Neuronal stem cell (in vitro differentiated cells): ENCODE measurements around the gene ERH.

ENCODE experiments used
- DNase-seq: peaks from one replicate; pipeline ENCODE4 v3.0.0-alpha.2; 2013; ENCODE audit warnings: low spot score
- H2AFZ ChIP-seq: one replicate; pipeline ENCODE4 v1.6.1; 2013; ENCODE audit warnings: mild to moderate bottlenecking, low read length, inconsistent platforms
- H2AK5ac ChIP-seq: 2 replicates; pipeline ENCODE4 v1.6.1; 2013; ENCODE audit warnings: low read depth, mild to moderate bottlenecking, inconsistent platforms, low read length, moderate library complexity, mixed read lengths
- H2BK120ac ChIP-seq: 2 replicates; pipeline ENCODE4 v1.6.1; 2013; ENCODE audit warnings: low read depth, mild to moderate bottlenecking, inconsistent platforms, low read length, moderate library complexity, mixed read lengths
- H2BK12ac ChIP-seq: one replicate; pipeline ENCODE4 v1.6.1; 2013; ENCODE audit warnings: low read length, inconsistent platforms
- H2BK15ac ChIP-seq: 2 replicates; pipeline ENCODE4 v1.6.1; 2013; ENCODE audit warnings: mild to moderate bottlenecking, low read length, inconsistent platforms, mixed read lengths
- H2BK5ac ChIP-seq: one replicate; pipeline ENCODE4 v1.6.1; 2013; ENCODE audit warnings: inconsistent platforms, mild to moderate bottlenecking, low read length, moderate library complexity
- H3K14ac ChIP-seq: one replicate; pipeline ENCODE4 v1.6.1; 2013; ENCODE audit warnings: low read length, inconsistent platforms
- H3K18ac ChIP-seq: 2 replicates; pipeline ENCODE4 v1.6.1; 2013; ENCODE audit warnings: low read length, inconsistent platforms
- H3K23ac ChIP-seq: 2 replicates; pipeline ENCODE4 v1.6.1; 2013; ENCODE audit warnings: low read depth, mild to moderate bottlenecking, mixed read lengths, low read length, inconsistent platforms; ENCODE audit not compliant: poor library complexity
- H3K27ac ChIP-seq: replicated peaks from 3 replicates; pipeline ENCODE4 v1.5.1; 2013; ENCODE audit warnings: low read length, inconsistent platforms
- H3K27me3 ChIP-seq, 3 experiments: 2 replicates each; pipeline ENCODE4 v1.6.1; 2013; ENCODE audit warnings: low read length in 3 of 3, mild to moderate bottlenecking in 2 of 3, inconsistent platforms in 1 of 3, low read depth in 1 of 3, mixed read lengths in 1 of 3, moderate library complexity in 1 of 3; ENCODE audit not compliant: control insufficient read depth in 3 of 3, insufficient read depth in 3 of 3
- H3K36me3 ChIP-seq, 2 donors: replicated peaks in 1 of 2; 2 replicates each; pipeline ENCODE4 v1.6.1; 2013; ENCODE audit warnings: low read length in 2 of 2; ENCODE audit not compliant: control insufficient read depth in 2 of 2, insufficient read depth in 2 of 2
- H3K4ac ChIP-seq: 2 replicates; pipeline ENCODE4 v1.6.1; 2013; ENCODE audit warnings: inconsistent platforms, mild to moderate bottlenecking, low read length, moderate library complexity
- H3K4me1 ChIP-seq, 2 donors: 1 replicate in 1 of 2; 2 replicates in 1 of 2; pipeline ENCODE4 v1.6.1; 2013; ENCODE audit warnings: low read length in 2 of 2, low read depth in 1 of 2; ENCODE audit not compliant: control insufficient read depth in 2 of 2, insufficient read depth in 1 of 2
- H3K4me2 ChIP-seq: one replicate; pipeline ENCODE4 v1.6.1; 2013; ENCODE audit warnings: mild to moderate bottlenecking, low read length, inconsistent platforms; ENCODE audit not compliant: insufficient read depth, poor library complexity, severe bottlenecking
- H3K4me3 ChIP-seq, 2 donors: 2 replicates each; pipeline ENCODE4 v1.5.1; 2013; ENCODE audit warnings: low read length in 2 of 2, mild to moderate bottlenecking in 2 of 2, inconsistent platforms in 1 of 2, moderate library complexity in 1 of 2
- H3K79me1 ChIP-seq: one replicate; pipeline ENCODE4 v1.6.1; 2013; ENCODE audit warnings: low read depth, mild to moderate bottlenecking, inconsistent platforms, low read length, moderate library complexity
- H3K9ac ChIP-seq: one replicate; pipeline ENCODE4 v1.6.1; 2013; ENCODE audit warnings: mild to moderate bottlenecking, low read depth, low read length, inconsistent platforms; ENCODE audit not compliant: poor library complexity
- H3K9me3 ChIP-seq, 2 donors: replicated peaks in 1 of 2; 2 replicates each; pipeline versions ENCODE3 to v1.6.1; 2013; ENCODE audit warnings: low read length in 2 of 2, mild to moderate bottlenecking in 2 of 2, inconsistent platforms in 1 of 2, low read depth in 1 of 2, mixed read lengths in 1 of 2, moderate library complexity in 1 of 2; ENCODE audit not compliant: control insufficient read depth in 2 of 2, insufficient read depth in 1 of 2
- H4K8ac ChIP-seq: one replicate; pipeline ENCODE4 v1.6.1; 2013; ENCODE audit warnings: low read depth, mild to moderate bottlenecking, inconsistent platforms, low read length, moderate library complexity
- H4K91ac ChIP-seq: one replicate; pipeline ENCODE4 v1.6.1; 2013; ENCODE audit warnings: low read length, low read depth, mild to moderate bottlenecking, inconsistent platforms; ENCODE audit not compliant: poor library complexity
- WGBS, 2 donors: extraction: QIAGEN DNeasy Blood & Tissue Kit; methylation state at CpG; one replicate each; pipeline ENCODE4 v1.1.7; 2013; ENCODE audit warnings: missing lambda C conversion rate in 2 of 2, mixed read lengths in 1 of 2; ENCODE audit not compliant: insufficient read length in 2 of 2, insufficient replicate concordance in 1 of 2; ENCODE audit errors: extremely low coverage in 2 of 2; 5-methylcytosine and 5-hydroxymethylcytosine counted together

Gene ERH

GRCh38 chr14:69387311-69387710, 10.8 kb downstream of the ERH start:
- H3K4me3 ChIP-seq, result no peak overlapping the region
- DNase-seq, result no peak
- H3K9ac ChIP-seq, result no peak overlapping the region

GRCh38 chr14:69378274-69378673, 19.8 kb downstream of the ERH start:
- no peak for DNase-seq
- Histone ChIP-seq H2BK12ac (no peak overlapping the region), H3K4me2 (no peak overlapping the region), H2BK5ac (no peak overlapping the region), H2AK5ac (no peak overlapping the region), H3K27ac (no peak overlapping the region), H3K23ac (no peak overlapping the region), H4K91ac (no peak overlapping the region), H3K9ac (no peak overlapping the region), H3K18ac (no peak overlapping the region), H4K8ac (no peak overlapping the region), H3K27me3 (no peaks in the 10 kb centered on the region), H3K4me1 (no peaks in the 10 kb centered on the region), H3K4me3 (no peak overlapping the region), H2BK120ac (no peak overlapping the region), H3K36me3 (peaks cover 12 to 94% of the 10 kb centered on the region in 2 donors), H2BK15ac (no peak overlapping the region), H3K4ac (no peak overlapping the region), H3K14ac (no peak overlapping the region), H2AFZ (no peak overlapping the region), H3K9me3 (peaks cover 0 to 27% of the 10 kb centered on the region in 2 donors), H3K79me1 (peaks cover 1% of the 10 kb centered on the region)
- no CpG with 5 or more reads among the region's 2 CpGs for WGBS, 2 donors

More at GRCh38 chr14:69387311-69387710, 10.8 kb downstream of the ERH start:
- WGBS, 2 donors, result no CpG with 5 or more reads among the region's 3 CpGs
- no peak overlapping the region for H3K23ac ChIP-seq
- peaks cover 0 to 11% of the 10 kb centered on the region in 2 donors for H3K9me3 ChIP-seq
- H2BK5ac ChIP-seq, result no peak overlapping the region
- H3K4me1 ChIP-seq, result no peaks in the 10 kb centered on the region
- H4K8ac ChIP-seq, result no peak overlapping the region
- no peak overlapping the region for H4K91ac ChIP-seq
- H3K4ac ChIP-seq, result no peak overlapping the region
- no peak overlapping the region for H3K14ac ChIP-seq
- H2BK120ac ChIP-seq, result no peak overlapping the region
- H3K36me3 ChIP-seq, result peaks cover 20 to 98% of the 10 kb centered on the region in 2 donors
- H2BK15ac ChIP-seq, result no peak overlapping the region
- no peak overlapping the region for H3K18ac ChIP-seq
- H3K79me1 ChIP-seq, result peaks cover 3% of the 10 kb centered on the region
- H2BK12ac ChIP-seq, result no peak overlapping the region
- H3K27me3 ChIP-seq, result no peaks in the 10 kb centered on the region
- H2AK5ac ChIP-seq, result no peak overlapping the region
- H3K4me2 ChIP-seq, result no peak overlapping the region
- H3K27ac ChIP-seq, result no peak overlapping the region
- no peak overlapping the region for H2AFZ ChIP-seq

GRCh38 chr14:69376439-69376838, 21.7 kb downstream of the ERH start:
- no peak overlapping the region for H3K14ac ChIP-seq
- H4K91ac ChIP-seq, result no peak overlapping the region
- peaks cover 0 to 27% of the 10 kb centered on the region in 2 donors for H3K9me3 ChIP-seq
- H3K36me3 ChIP-seq, result peaks cover 9 to 84% of the 10 kb centered on the region in 2 donors
- no peak overlapping the region for H2AK5ac ChIP-seq
- no peaks in the 10 kb centered on the region for H3K4me1 ChIP-seq
- no peak overlapping the region for H3K27ac ChIP-seq
- H2BK5ac ChIP-seq, result no peak overlapping the region
- no peak overlapping the region for H3K4ac ChIP-seq
- H4K8ac ChIP-seq, result no peak overlapping the region
- no peak overlapping the region for H2BK12ac ChIP-seq
- H3K18ac ChIP-seq, result no peak overlapping the region
- H2AFZ ChIP-seq, result no peak overlapping the region
- no peaks in the 10 kb centered on the region for H3K27me3 ChIP-seq
- H2BK15ac ChIP-seq, result no peak overlapping the region
- no peak overlapping the region for H3K4me2 ChIP-seq
- no peak overlapping the region for H2BK120ac ChIP-seq
- H3K79me1 ChIP-seq, result peaks cover 1% of the 10 kb centered on the region
- no peak overlapping the region for H3K23ac ChIP-seq
- H3K4me3 ChIP-seq, result no peak overlapping the region
- H3K9ac ChIP-seq, result no peak overlapping the region
- no peak for DNase-seq

GRCh38 chr14:69375722-69376121, 22.4 kb downstream of the ERH start:
- peaks cover 9 to 77% of the 10 kb centered on the region in 2 donors for H3K36me3 ChIP-seq
- peaks cover 0 to 27% of the 10 kb centered on the region in 2 donors for H3K9me3 ChIP-seq
- no peak overlapping the region for H3K4me2 ChIP-seq

More at GRCh38 chr14:69375722-69376121, 22.4 kb downstream of the ERH start:
- no peaks in the 10 kb centered on the region for H3K27me3 ChIP-seq
- H2AK5ac ChIP-seq, result no peak overlapping the region
- no peak overlapping the region for H2BK15ac ChIP-seq
- no peaks in the 10 kb centered on the region for H3K4me1 ChIP-seq
- H2BK5ac ChIP-seq, result no peak overlapping the region
- H3K79me1 ChIP-seq, result no peaks in the 10 kb centered on the region
- H3K18ac ChIP-seq, result no peak overlapping the region
- no peak overlapping the region for H4K8ac ChIP-seq
- no peak overlapping the region for H3K23ac ChIP-seq
- no peak overlapping the region for H3K14ac ChIP-seq
- no peak overlapping the region for H3K4me3 ChIP-seq
- no peak for DNase-seq
- H4K91ac ChIP-seq, result no peak overlapping the region
- no peak overlapping the region for H3K27ac ChIP-seq
- H2AFZ ChIP-seq, result no peak overlapping the region
- no peak overlapping the region for H2BK12ac ChIP-seq
- WGBS, 2 donors, result 100% methylated on average over 1 of the region's 5 CpGs; no CpG with 5 or more reads in 1 of the 2 donors
- H3K4ac ChIP-seq, result no peak overlapping the region
- no peak overlapping the region for H2BK120ac ChIP-seq
- H3K9ac ChIP-seq, result no peak overlapping the region
